ENCODE data around the gene ZNG1C.
"Not testable (repeated sequence)": the region's sequence is repeated elsewhere in the genome, so short reads cannot be mapped to it uniquely, and the experiment has no call there.

Gene ZNG1C

GRCh38 chr9:68343242-68343641 is 101.5 kb downstream of the ZNG1C start:
- DNase-seq, result not testable (repeated sequence)

GRCh38 chr9:68343992-68344391 is 102.2 kb downstream of the ZNG1C start:
- not testable (repeated sequence) for DNase-seq
